HepG2 (cell line): ENCODE measurements around the gene KDM2B.

Experiments
- CEBPB ChIP-seq: IDR thresholded peaks from 2 replicates; pipeline ENCODE4 v1.6.1; 2011; ENCODE audit warnings: low read depth, low read length, improper control_type of control experiment, borderline replicate concordance
- CREB1 ChIP-seq, 2 experiments: fragments of 450-650 bp in 1 of 2; IDR thresholded peaks; 2 replicates each; pipeline ENCODE4 v1.6.1; 2016 to 2017; ENCODE audit warnings: control low read depth in 1 of 2, mild to moderate bottlenecking in 1 of 2, missing compliant biosample characterization in 1 of 2, missing genetic modification characterization in 1 of 2
- GABPA ChIP-seq, 2 experiments: IDR thresholded peaks; 2 replicates each; pipeline ENCODE4 v1.6.1; 2011 to 2016; ENCODE audit warnings: low read depth in 2 of 2, low read length in 1 of 2, missing biosample characterization in 1 of 2, missing genetic modification characterization in 1 of 2
- HDAC2 ChIP-seq: sonication (generic); formaldehyde crosslinking; IDR thresholded peaks from 2 replicates; pipeline ENCODE4 v1.4.0; 2020; ENCODE audit warnings: missing genetic modification reagents
- RBAK ChIP-seq: sonication (generic); formaldehyde crosslinking; IDR thresholded peaks from 2 replicates; pipeline ENCODE4 v1.5.1; 2020; ENCODE audit warnings: mild to moderate bottlenecking, missing genetic modification reagents
- RBM22 ChIP-seq: fragments of 200-400 bp; formaldehyde crosslinking; optimal IDR thresholded peaks from 2 replicates; pipeline ENCODE3; 2017; ENCODE audit warnings: mild to moderate bottlenecking, low read length, moderate library complexity
- SMARCE1 ChIP-seq: fragments of 450-650 bp; IDR thresholded peaks from 2 replicates; pipeline ENCODE4 v1.6.1; 2017; ENCODE audit warnings: borderline replicate concordance
- TAF1 ChIP-seq: sonication (generic); formaldehyde crosslinking; IDR thresholded peaks from 2 replicates; pipeline ENCODE4 v1.4.0; 2020; ENCODE audit warnings: missing genetic modification reagents
- TEAD3 ChIP-seq: optimal IDR thresholded peaks from 2 replicates; pipeline ENCODE3; 2016; ENCODE audit warnings: borderline replicate concordance
- ZMYM2 ChIP-seq: sonication (generic); formaldehyde crosslinking; IDR thresholded peaks from 2 replicates; pipeline ENCODE4 v1.8.0; 2022; ENCODE audit warnings: mild to moderate bottlenecking, missing genetic modification reagents
- ZNF788 ChIP-seq: sonication (generic); formaldehyde crosslinking; IDR thresholded peaks from 2 replicates; pipeline ENCODE4 v1.5.0; 2020; ENCODE audit warnings: mild to moderate bottlenecking, missing genetic modification reagents, borderline replicate concordance
- TF ChIP-seq, protein P1 (sequence below): sonication (generic); formaldehyde crosslinking; IDR thresholded peaks from 2 replicates; pipeline ENCODE4 v1.8.1; 2023; ENCODE audit warnings: mild to moderate bottlenecking, missing genetic modification reagents, borderline replicate concordance
- TF ChIP-seq, protein P2 (sequence below): IDR thresholded peaks from 2 replicates; pipeline ENCODE4 v1.6.1; 2016

DNA sequence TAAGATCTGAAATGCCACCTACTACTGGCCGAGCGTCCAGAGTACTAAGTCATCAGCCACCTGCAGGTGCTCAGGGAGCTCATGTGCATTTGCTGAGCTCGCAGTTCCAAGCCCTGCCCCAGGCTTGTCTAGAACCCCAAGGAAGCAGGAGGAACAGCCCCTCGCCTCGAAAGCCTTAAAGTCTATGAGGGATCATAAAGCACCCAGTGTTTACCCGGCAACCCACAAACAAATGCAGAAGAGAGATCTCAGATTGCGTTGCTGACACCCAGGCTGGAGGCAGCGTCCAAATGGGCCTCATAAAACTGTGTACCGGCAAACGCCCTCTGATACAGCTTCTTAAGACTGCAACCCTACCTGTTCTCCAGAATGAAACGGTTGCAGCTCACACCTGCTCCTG is 6.8 kb downstream of the KDM2B start:
- TF ChIP-seq HDAC2 (CRISPR knock-in tag) (no peak), TAF1 (CRISPR knock-in tag) (no peak), ZNF788 (CRISPR knock-in tag) (no peak), GABPA (IDR thresholded peaks at IDR 0.05; ENCODE audit: low read depth, low read length) (no peak), GABPA (CRISPR knock-in tag; IDR thresholded peaks at IDR 0.05; ENCODE audit: low read depth) (no peak), CREB1 (IDR thresholded peaks at IDR 0.05) (no peak), CREB1 (CRISPR knock-in tag; IDR thresholded peaks at IDR 0.05) (no peak), TEAD3 (no peak), RBAK (CRISPR knock-in tag) (no peak), ZMYM2 (CRISPR knock-in tag) (no peak), CEBPB (no peak), SMARCE1 (no peak), RBM22 (no peak)
- TF ChIP-seq, protein P1, sequence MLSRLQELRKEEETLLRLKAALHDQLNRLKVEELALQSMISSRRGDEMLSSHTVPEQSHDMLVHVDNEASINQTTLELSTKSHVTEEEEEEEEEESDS (CRISPR knock-in tag): no peak
- TF ChIP-seq, protein P2, sequence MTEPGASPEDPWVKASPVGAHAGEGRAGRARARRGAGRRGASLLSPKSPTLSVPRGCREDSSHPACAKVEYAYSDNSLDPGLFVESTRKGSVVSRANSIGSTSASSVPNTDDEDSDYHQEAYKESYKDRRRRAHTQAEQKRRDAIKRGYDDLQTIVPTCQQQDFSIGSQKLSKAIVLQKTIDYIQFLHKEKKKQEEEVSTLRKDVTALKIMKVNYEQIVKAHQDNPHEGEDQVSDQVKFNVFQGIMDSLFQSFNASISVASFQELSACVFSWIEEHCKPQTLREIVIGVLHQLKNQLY (CRISPR knock-in tag): no peak
